K562 (cell line): ENCODE data around the gene RIPOR1. TPM values are rescaled to one million over a fixed set of nuclear protein-coding genes. Genes with fewer than 3 reads are reported as not detected.

Source experiments
- BDP1 ChIP-seq: IDR thresholded peaks from 3 replicates; pipeline ENCODE4 v1.6.1; 2011; ENCODE audit not compliant: insufficient read length, insufficient read depth
- BMI1 ChIP-seq: fragments of 150-350 bp; IDR thresholded peaks from 2 replicates; pipeline ENCODE4 v1.6.1; 2014; ENCODE audit warnings: low read length
- CBFA2T2 ChIP-seq: fragments of 450-650 bp; conservative IDR thresholded peaks from 2 replicates; pipeline ENCODE4 v1.6.1; 2017; ENCODE audit warnings: mild to moderate bottlenecking
- CHD1 ChIP-seq: fragments of 200-600 bp; sonication (generic); IDR thresholded peaks from one replicate; pipeline ENCODE4 v1.6.1; 2012; ENCODE audit warnings: mild to moderate bottlenecking, moderate library complexity, low read length, inconsistent platforms
- CREB3 ChIP-seq: fragments of 450-650 bp; conservative IDR thresholded peaks from 2 replicates; pipeline ENCODE4 v1.6.1; 2016; ENCODE audit warnings: missing genetic modification characterization, low read depth, mild to moderate bottlenecking, missing compliant biosample characterization, moderate library complexity
- DDX20 ChIP-seq: fragments of 450-650 bp; IDR thresholded peaks from 2 replicates; pipeline ENCODE4 v1.6.1; 2016; ENCODE audit warnings: missing genetic modification characterization, low read depth, mild to moderate bottlenecking, missing compliant biosample characterization, moderate library complexity
- EP400 ChIP-seq: fragments of 450-650 bp; IDR thresholded peaks from 2 replicates; pipeline ENCODE4 v1.6.1; 2017; ENCODE audit warnings: antibody characterized with exemption, mild to moderate bottlenecking, moderate library complexity
- ESRRA ChIP-seq: fragments of 450-650 bp; IDR thresholded peaks from 2 replicates; pipeline ENCODE4 v1.6.1; 2014; ENCODE audit warnings: low read depth, mild to moderate bottlenecking, moderate library complexity, borderline replicate concordance
- HDGF ChIP-seq: fragments of 450-650 bp; IDR thresholded peaks from 2 replicates; pipeline ENCODE4 v1.6.1; 2016
- HNRNPLL ChIP-seq: fragments of 200-400 bp; formaldehyde crosslinking; IDR thresholded peaks from 2 replicates; pipeline ENCODE4 v1.6.1; 2017; ENCODE audit warnings: low read length, low read depth, mild to moderate bottlenecking; ENCODE audit not compliant: poor library complexity, severe bottlenecking
- LEF1 ChIP-seq: fragments of 450-650 bp; IDR thresholded peaks from 2 replicates; pipeline ENCODE4 v1.6.1; 2016; ENCODE audit warnings: mild to moderate bottlenecking
- MED1 ChIP-seq: sonication (generic); formaldehyde crosslinking; IDR thresholded peaks from 2 replicates; pipeline ENCODE4 v1.8.1; 2023; ENCODE audit warnings: missing genetic modification reagents, borderline replicate concordance
- MIER1 ChIP-seq: fragments of 450-650 bp; IDR thresholded peaks from 2 replicates; pipeline ENCODE4 v1.6.1; 2016; ENCODE audit warnings: antibody characterized with exemption, mild to moderate bottlenecking, low read depth
- MITF ChIP-seq: IDR thresholded peaks from 2 replicates; pipeline ENCODE4 v1.6.1; 2014; ENCODE audit warnings: antibody characterized with exemption
- NR1H2 ChIP-seq: sonication (generic); formaldehyde crosslinking; IDR thresholded peaks from 2 replicates; pipeline ENCODE4 v1.4.0; 2020; ENCODE audit warnings: mild to moderate bottlenecking, missing genetic modification reagents
- NR4A1 ChIP-seq, 2 experiments: fragments of 250-450 bp in 1 of 2; fragments of 450-650 bp in 1 of 2; sonication (Bioruptor Pico) in 1 of 2; IDR thresholded peaks; 2 replicates each; pipeline versions ENCODE4 v1.4.0 to v1.6.1; 2016 to 2020; ENCODE audit warnings: mild to moderate bottlenecking in 2 of 2, missing compliant biosample characterization in 1 of 2, missing genetic modification characterization in 1 of 2, moderate library complexity in 1 of 2
- SFPQ ChIP-seq: fragments of 200-400 bp; formaldehyde crosslinking; IDR thresholded peaks from 2 replicates; pipeline ENCODE4 v1.6.1; 2017; ENCODE audit warnings: mild to moderate bottlenecking, low read depth, low read length, moderate library complexity
- SMAD4 ChIP-seq: fragments of 250-450 bp; sonication (Bioruptor Pico); conservative IDR thresholded peaks from 2 replicates; pipeline ENCODE4 v1.8.0; 2021; ENCODE audit warnings: inconsistent platforms, mild to moderate bottlenecking, moderate library complexity
- SMARCA4 ChIP-seq: fragments of 450-650 bp; IDR thresholded peaks from 2 replicates; pipeline ENCODE4 v1.6.1; 2016
- TARDBP ChIP-seq: fragments of 450-650 bp; IDR thresholded peaks from 2 replicates; pipeline ENCODE4 v1.6.1; 2016
- TGIF2 ChIP-seq: sonication (generic); formaldehyde crosslinking; IDR thresholded peaks from 2 replicates; pipeline ENCODE4 v1.8.1; 2022; ENCODE audit warnings: mild to moderate bottlenecking, missing genetic modification reagents, moderate library complexity
- ZBTB9 ChIP-seq: fragments of 450-650 bp; formaldehyde crosslinking; IDR thresholded peaks from 2 replicates; pipeline ENCODE4 v1.4.0; 2020; ENCODE audit warnings: mild to moderate bottlenecking, moderate library complexity
- ZKSCAN3 ChIP-seq: fragments of 250-450 bp; sonication (Bioruptor Pico); IDR thresholded peaks from 2 replicates; pipeline ENCODE4 v1.4.0; 2020
- ZNF57 ChIP-seq: fragments of 450-650 bp; formaldehyde crosslinking; IDR thresholded peaks from 2 replicates; pipeline ENCODE4 v1.4.0; 2020; ENCODE audit warnings: mild to moderate bottlenecking, moderate library complexity
- ZNF75A ChIP-seq: fragments of 450-650 bp; formaldehyde crosslinking; IDR thresholded peaks from 2 replicates; pipeline ENCODE4 v1.4.0; 2020; ENCODE audit warnings: mild to moderate bottlenecking
- polyA plus RNA-seq, 8 experiments: library from polyadenylated mRNA; depleted of rRNA in 4 of 8; stranded (reverse) in 5 of 8; unstranded in 3 of 8; fragments of >200 nt; fragmentation: Nextera tagmentation in 2 of 8; fragmentation: Illumina TruSeq in 1 of 8; extraction: Ambion mirVana in 2 of 8; extraction: Trizol in 1 of 8; gene quantifications; 2 replicates each; pipeline versions ENCODE4 v1.2.1 to v1.2.3, GENCODE V29; 2011 to 2014; ENCODE audit warnings: inconsistent platforms in 1 of 8, missing spikeins in 1 of 8
- total RNA-seq, 7 experiments: library from RNA; depleted of rRNA in 6 of 7; stranded (reverse); fragments of >200 nt in 6 of 7; fragmentation: Illumina TruSeq in 2 of 7; extraction: Trizol in 2 of 7; gene quantifications; 2 replicates each; pipeline versions ENCODE4 v1.2.1 to v1.2.3, GENCODE V29; 2011 to 2021; ENCODE audit warnings: low replicate concordance in 1 of 7

Gene RIPOR1
- total and polyA plus RNA-seq, 9 of the 15 experiments (the other 6 are each of a cell fraction or from before 2014, with no cell fraction given), result 0.36 to 31.1 (median 3.0) TPM

GRCh38 chr16:67480833-67481560, 47.6 kb upstream of the RIPOR1 start, which contains the start of gene ATP6V0D1 (continued):
- TF ChIP-seq SFPQ (no peak), DDX20 (tag) (no peak), CREB3 (tag) (no peak), ZNF75A (CRISPR knock-in tag) (no peak), TGIF2 (CRISPR knock-in tag) (peak; percentile 99; the same call in 1 of the 2 replicates), NR4A1 (CRISPR knock-in tag; IDR thresholded peaks at IDR 0.05) (no peak), NR4A1 (tag; IDR thresholded peaks at IDR 0.05) (no peak), MITF (peak; percentile 93), SMAD4 (CRISPR knock-in tag) (0 out of 2 replicates have a peak, but pooled peaks have one; percentile 42), HNRNPLL (peak; percentile 19), ESRRA (peak; percentile 31; the same call in 1 of the 2 replicates), CHD1 (no peak), EP400 (peak; percentile 84), NR1H2 (CRISPR knock-in tag) (0 out of 2 replicates have a peak, but pooled peaks have one; percentile 19), ZKSCAN3 (no peak), ZBTB9 (CRISPR knock-in tag) (0 out of 2 replicates have a peak, but pooled peaks have one; percentile 15), SMARCA4 (no peak), BMI1 (no peak), BDP1 (no peak), CBFA2T2 (peak; percentile 99), ZNF57 (CRISPR knock-in tag) (no peak), MED1 (CRISPR knock-in tag) (no peak), MIER1 (no peak), TARDBP (peak; percentile 34; the same call in 1 of the 2 replicates), LEF1 (peak; percentile 12; the same call in 1 of the 2 replicates), HDGF (no peak)
